ENCODE measurements around the gene PHF14.

DNA sequence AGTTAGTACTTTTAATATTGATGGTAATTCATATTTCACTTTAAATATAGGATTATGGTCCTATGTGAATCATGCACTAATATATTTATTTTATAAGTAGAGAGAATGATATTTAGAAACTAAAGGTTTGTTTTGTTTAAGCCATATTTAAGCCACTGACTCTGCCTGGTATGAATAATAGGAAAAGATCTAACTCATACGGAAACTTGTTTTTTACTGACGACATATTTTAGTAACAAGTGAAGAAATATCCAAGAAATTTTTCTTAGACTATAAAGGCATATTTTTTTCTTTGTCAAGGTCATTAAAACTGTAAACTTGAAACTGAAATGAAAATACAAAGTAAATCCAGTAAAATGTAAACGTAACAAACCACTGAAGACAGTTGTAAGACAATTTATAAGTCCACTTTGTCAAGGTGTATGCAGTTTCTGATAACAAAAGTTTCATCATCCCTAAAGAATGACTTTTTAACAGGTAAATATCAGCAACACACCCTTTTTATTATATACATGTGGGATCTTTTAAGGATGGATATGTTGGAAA lies 147.1 kb downstream of the PHF14 start:
- no peak for TF ChIP-seq CTCF (conservative IDR thresholded peaks at IDR 0.05; ENCODE audit: low read depth, low read length)
- no peak for TF ChIP-seq EZH2phosphoT487 (IDR thresholded peaks at IDR 0.05; ENCODE audit: borderline replicate concordance, low read length)

Measured in PC-3 (cell line).